Posterior cingulate gyrus (tissue), 11 donors: ENCODE results near the gene ITGB1.

ENCODE experiments used
- DNase-seq, 10 donors: peaks; one replicate each; pipeline versions ENCODE4 v3.0.0 to v3.0.0-alpha.2; 2020 to 2021; ENCODE audit warnings: mixed read lengths in 3 of 10
- intact Hi-C: fragments of 100-400 bp; cut with DNase I; formaldehyde crosslinking; loops from one replicate; pipeline ENCODE4 v1.15.1; 2023

ITGB1 gene

GRCh38 chr10:32956365-32957197, 1.4 kb downstream of the ITGB1 start:
- intact Hi-C loops = loop anchor here (5.0 kb wide), 1 partner anchor 51 kb away; no protein-coding TSS in a partner anchor
- no peak for DNase-seq

DNA sequence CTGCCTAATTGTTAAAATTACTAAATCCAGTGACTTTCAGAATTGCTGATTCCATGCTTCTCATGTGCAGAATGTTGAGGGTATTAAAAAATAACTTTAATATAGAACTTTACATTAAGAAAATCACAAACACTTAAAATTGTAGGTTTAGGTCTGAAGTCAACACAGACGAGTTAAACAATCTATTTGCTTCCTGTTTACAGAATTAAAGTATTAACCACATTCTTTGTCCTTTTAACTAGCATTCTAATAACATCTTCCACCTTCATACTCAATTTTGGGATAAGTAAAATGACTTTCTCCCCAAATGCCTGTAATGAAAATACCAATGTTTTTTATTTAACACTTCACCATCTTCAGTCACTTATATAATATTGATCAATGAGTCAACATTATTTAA, 2.2 kb downstream of the ITGB1 start:
- no peak for DNase-seq
- intact Hi-C loops = loop anchor here (5.0 kb wide), 1 partner anchor 52 kb away; no protein-coding TSS in a partner anchor

- intact Hi-C loops = loop anchor here (5.0 kb wide), 1 partner anchor 52 kb away; no protein-coding TSS in a partner anchor
- DNase-seq = no peak
Measured at GRCh38 chr10:32955299-32955772, 2.7 kb downstream of the ITGB1 start.

DNA sequence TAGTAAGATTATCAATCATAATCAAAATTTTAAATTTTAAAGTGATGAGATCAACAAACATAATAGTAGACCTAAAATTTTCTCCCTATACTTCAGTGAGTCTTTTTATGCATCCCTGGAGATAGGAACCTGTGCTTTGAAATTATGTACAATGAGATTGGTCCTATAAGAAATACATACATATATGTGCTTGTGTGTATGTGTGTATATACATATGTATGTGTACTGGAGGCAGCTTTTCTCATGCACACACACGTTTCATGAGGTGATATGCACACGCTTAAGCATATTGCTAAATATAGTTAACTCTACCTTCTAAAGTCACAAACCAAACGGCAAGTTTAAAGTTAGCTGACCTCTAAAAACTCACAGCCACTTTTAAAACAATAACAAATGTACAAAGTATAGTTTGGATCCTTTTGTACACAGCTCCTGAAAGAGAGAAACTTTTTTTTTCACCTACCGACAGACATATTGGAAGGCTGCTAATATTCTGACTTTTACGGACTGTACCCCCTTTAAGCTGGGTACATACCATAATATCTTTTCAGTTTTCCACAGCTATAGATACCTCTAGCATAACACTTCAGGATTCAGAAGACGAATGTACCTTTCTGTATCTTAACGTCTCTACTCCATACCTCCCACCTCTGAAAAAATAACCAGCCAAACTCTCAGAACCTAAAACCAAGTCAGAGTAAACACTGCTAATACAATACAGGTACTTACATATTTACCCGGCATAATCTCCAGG, 3.3 kb downstream of the ITGB1 start:
- no peak for DNase-seq
- intact Hi-C loops = loop anchor here (5.0 kb wide), 1 partner anchor 53 kb away; no protein-coding TSS in a partner anchor

- intact Hi-C loops = no loop called here
Measured at GRCh38 chr10:32954080-32954479, 4.0 kb downstream of the ITGB1 start.

DNA sequence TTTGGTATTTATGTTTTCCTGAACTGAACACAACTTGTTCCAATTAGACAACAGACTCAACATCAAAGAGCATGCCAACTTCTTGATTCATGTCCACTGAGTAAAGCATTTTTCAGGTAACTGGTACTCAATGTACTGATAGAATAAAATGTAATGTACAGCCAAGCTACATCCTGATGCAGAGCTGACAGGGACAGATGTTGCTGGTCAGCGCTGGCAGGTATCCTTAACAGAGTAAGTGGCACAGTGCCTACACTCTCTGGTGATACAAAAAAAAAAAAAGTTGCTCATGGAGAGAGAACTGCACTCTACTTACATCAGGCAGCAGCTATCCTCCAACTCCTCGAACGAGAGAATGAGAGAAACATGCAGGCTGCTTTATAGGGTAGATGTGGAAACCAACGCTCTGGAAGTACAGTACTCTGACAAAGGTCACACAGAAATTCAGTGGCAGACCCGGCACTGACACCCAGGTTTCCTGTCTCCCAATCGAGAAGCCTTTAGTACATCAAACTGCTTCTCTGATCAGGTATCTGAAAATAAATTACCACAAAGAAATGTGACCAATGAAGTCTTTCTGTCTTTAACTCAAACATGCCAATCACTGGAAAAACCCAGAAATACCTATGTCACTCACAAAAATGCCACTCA, 4.6 kb downstream of the ITGB1 start:
- intact Hi-C loops = no loop called here
- DNase-seq = no peak

More at GRCh38 chr10:32954080-32954479, 4.0 kb downstream of the ITGB1 start:
- DNase-seq = no peak

DNA sequence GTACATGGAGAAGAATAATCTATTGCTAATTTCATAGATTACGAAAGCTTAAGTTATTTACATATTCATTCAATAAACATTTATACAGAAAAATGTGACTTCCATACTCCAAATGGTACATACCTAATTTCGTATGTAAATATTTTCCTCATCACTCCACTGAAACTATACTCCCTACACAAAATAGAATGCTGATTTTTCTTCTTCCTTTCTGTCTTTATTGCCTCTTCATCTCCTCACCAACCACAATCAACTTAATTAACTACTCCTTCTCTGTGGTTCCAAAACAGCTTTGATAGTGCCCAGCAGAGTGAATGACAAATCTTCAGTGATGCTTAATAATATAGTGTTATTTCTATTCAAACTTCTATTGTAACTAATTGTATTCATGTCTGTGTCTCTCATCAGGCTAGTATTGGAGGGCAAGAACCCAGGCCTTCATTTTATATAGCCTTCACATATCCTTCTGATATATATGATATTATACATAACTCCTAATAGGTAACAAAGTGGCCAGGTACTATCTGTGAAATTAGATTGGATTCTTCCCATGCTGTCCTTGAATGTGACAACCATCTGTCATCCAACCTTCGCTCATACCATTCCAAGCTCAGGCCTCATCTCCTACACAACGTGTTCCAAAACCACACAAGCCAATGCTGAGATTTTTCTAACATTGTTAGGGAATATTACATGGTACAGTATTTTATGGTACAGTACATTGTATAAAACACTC, 5.3 kb downstream of the ITGB1 start:
- DNase-seq = no peak
- intact Hi-C loops = no loop called here

DNA sequence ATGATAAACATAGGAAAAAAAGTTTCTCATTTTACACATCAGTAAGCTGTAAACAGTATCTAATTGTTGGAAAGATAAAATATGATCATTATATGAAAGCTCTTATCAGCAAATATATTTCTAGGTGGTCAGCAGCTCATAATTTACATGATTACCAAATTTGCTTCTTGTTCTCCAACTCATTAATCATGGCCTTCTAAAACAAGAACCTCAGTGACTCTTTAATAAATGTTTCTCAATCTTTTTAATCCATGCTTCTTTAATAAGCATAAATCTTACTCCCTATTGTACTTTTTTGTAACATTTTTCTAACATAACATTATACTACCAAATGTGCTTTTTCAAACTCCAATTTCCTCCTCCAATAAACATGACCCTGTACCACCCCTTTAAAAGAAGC, 5.9 kb downstream of the ITGB1 start:
- intact Hi-C loops = no loop called here
- DNase-seq = no peak

GRCh38 chr10:32951111-32951510, 6.9 kb downstream of the ITGB1 start:
- no peak for DNase-seq
- intact Hi-C loops = no loop called here

DNA sequence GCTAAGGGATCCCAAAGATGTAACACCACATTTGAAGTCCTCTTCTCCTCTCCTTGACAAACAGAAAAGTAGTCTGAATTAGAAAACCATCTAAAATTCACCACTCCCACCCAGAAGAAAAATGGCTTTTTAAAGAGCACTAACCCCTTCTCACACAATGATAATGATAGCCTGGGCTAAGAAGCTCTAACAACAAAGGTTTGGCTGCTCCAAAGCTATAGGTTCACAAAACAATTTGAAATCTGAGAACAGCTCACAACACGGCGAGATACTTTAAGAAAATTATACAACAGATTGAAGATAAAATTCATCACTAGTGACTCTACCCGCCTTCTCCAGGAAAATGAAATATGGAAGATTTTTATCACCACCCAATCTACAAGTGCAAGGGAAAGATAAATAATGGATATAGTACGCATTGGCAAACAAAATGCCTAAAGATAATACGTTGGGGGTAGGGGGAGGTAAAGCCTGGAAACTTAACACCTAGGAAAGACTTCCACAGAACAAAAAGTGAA, 7.4 kb downstream of the ITGB1 start:
- intact Hi-C loops = no loop called here
- DNase-seq = no peak

DNA sequence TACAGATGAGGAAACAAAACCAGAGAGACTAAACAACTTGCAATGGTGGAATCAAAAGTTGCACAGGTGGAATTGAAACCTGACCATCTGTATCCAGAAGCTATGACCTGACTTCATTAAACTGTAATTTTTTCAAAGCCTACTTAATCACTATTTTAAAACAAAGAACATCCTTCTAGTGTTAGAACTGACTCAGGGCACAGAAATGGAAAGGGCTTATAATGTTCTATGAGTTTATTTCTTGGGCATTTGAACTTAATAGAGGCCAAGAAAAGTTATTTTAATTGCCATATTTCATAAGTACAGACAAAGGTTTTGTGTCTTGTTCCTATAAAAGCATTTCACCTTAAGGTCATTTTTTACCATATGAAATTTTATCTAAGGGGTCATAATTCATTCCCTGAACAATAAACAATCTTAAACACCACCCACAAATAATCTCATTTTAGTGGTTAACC, 8.8 kb downstream of the ITGB1 start:
- no peak for DNase-seq
- intact Hi-C loops = no loop called here

DNA sequence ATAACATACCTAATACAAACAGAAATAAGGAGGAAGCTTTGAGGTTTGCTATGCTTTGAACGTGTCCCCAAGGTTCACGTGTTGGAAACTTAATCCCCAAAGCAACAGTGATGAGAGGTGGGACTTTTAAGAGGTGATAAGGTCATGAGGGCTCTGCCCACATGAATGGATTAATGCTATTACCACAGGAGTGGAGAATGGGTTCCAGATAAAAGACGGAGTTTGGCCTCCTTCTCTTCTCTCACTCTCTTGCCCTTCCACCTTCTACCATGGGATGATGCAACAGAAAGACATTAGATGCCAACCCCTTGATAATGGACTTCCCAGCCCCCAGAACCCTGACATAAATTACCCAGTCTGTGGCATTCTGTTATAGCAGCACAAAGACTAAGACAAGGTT, 9.6 kb downstream of the ITGB1 start:
- DNase-seq = no peak
- intact Hi-C loops = no loop called here

DNA sequence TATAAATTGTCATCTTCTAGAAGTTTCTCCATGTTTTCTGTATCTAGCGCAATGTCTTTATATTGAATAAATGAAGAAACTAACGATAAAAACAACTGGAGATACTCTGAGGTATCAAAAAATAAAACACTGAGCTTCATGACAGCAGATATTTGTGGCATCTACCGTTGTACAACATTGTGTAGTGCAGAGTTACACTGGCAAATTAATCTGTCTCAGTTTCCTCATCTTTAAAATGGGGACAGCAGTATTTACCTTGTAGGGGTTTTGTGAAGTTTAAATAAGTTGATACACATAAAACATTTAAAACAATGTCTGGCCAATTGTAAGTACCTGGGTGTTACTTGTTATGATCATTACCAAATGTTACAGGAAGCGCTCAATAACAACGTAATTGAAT, 10.4 kb downstream of the ITGB1 start:
- intact Hi-C loops = no loop called here
- no peak for DNase-seq

DNA sequence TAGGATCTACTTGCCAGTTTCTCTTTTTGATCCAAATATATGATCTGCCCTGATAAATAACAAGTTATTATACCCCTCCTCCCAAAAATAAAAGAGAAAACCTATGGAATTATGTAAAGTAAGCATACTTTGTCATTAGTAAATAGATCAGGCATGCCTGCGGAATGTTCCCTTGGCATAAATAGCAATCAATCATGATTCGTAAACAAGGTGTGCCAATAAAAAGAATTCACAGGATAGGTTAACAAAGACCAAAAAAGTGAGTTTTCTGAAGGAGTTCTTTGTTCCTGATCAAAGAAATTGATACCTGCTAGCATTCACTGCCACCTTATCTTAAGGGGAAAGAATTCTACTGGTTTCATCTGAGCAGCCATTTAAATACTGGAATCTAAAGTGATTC, 11.9 kb downstream of the ITGB1 start:
- intact Hi-C loops = no loop called here
- no peak for DNase-seq

- intact Hi-C loops = no loop called here
- peak in 2 of 10 donors; percentile 75 to 77 for DNase-seq
Measured at GRCh38 chr10:32943854-32944661, 14.0 kb downstream of the ITGB1 start.

- no peak for DNase-seq
- intact Hi-C loops = no loop called here
Measured at GRCh38 chr10:32943395-32943794, 14.6 kb downstream of the ITGB1 start.

GRCh38 chr10:32942081-32942480, 15.9 kb downstream of the ITGB1 start:
- DNase-seq = no peak
- intact Hi-C loops = no loop called here

GRCh38 chr10:32941357-32941756, 16.7 kb downstream of the ITGB1 start:
- intact Hi-C loops = no loop called here
- no peak for DNase-seq
